Activated naive CD8-positive, alpha-beta T cell treated with anti-CD3 and anti-CD28 coated beads, Interleukin-2, amount 10 ng/mL, durations not matched to agents 7 days and 5 days (primary cell): ENCODE measurements around the gene BSPRY. TPM values are rescaled to one million over a fixed set of nuclear protein-coding genes. Genes with fewer than 3 reads are reported as not detected.
"Not testable (repeated sequence)": the region's sequence is repeated elsewhere in the genome, so short reads cannot be mapped to it uniquely, and the experiment has no call there.

Experiments
- ATAC-seq: fragments of 150-1000 bp; cut with Tn5 transposase; one replicate; pipeline ENCODE4 v1.10.0; 2021; ENCODE audit warnings: low read depth, moderate library complexity
- POLR2A ChIA-PET: fragments of 350-600 bp; sonication (Branson Sonifier 250); formaldehyde crosslinking; loops from one replicate; lab custom pipeline; 2021; ENCODE audit warnings: antibody characterized with exemption; lab: Charles Lee
- DNase-seq: peaks from one replicate; pipeline ENCODE4 v3.0.0; 2021
- H3K27ac Mint-ChIP-seq: one replicate; pipeline ENCODE4 v1.8.0; 2022; ENCODE audit warnings: mild to moderate bottlenecking, mixed read lengths
- H3K27me3 Mint-ChIP-seq: one replicate; pipeline ENCODE4 v1.8.0; 2022; ENCODE audit warnings: mild to moderate bottlenecking, moderate library complexity, mixed read lengths
- H3K36me3 Mint-ChIP-seq: one replicate; pipeline ENCODE4 v1.8.0; 2021; ENCODE audit warnings: mild to moderate bottlenecking, mixed read lengths
- H3K4me1 Mint-ChIP-seq: one replicate; pipeline ENCODE4 v1.8.0; 2021; ENCODE audit warnings: mixed read lengths
- H3K4me3 Mint-ChIP-seq: one replicate; pipeline ENCODE4 v1.8.0; 2022; ENCODE audit warnings: mild to moderate bottlenecking, moderate library complexity, mixed read lengths
- H3K9me3 Mint-ChIP-seq: one replicate; pipeline ENCODE4 v1.8.0; 2021; ENCODE audit warnings: mixed read lengths
- total RNA-seq, 2 experiments: library from RNA; stranded (reverse); gene quantifications; one replicate each; pipeline ENCODE4 v1.2.3, GENCODE V29; 2021

The BSPRY gene
- total RNA-seq, 2 experiments from 2014 or later: 9.6 to 10.6 TPM

DNA sequence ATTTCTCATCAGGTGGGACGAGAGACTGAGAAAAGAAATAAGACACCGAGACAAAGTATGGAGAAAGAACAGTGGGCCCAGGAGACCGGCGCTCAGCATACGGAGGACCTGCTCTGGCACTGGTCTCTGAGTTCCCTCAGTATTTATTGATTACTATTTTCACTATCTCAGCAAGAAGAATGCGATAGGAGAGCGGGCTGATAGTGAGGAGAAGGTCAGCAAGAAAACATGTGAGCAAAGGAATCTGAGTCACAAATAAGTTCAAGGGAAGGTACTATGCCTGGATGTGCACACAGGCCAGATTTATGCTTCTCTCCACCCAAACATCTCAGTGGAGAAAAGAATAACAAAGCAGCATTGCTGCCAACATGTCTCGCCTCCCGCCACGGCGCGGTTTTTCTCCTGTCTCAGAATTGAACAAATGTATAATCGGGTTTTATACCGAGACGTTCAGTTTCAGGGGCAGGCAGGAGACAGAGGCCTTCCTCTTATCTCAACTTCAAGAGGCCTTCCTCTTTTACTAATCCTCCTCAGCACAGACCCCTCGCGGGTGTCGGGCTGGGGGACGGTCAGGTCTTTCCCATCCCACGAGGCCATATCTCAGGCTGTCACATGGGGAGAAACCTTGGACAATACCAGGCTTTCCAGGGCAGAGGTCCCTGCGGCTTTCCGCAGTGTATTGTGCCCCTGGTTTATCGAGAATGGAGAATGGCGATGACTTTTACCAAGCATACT, 29.9 kb downstream of the BSPRY start:
- POLR2A ChIA-PET, ATAC-seq: not testable (repeated sequence)

GRCh38 chr9:113379829-113380210, 30.5 kb downstream of the BSPRY start:
- H3K4me1 Mint-ChIP-seq, H3K9me3 Mint-ChIP-seq, ATAC-seq, H3K36me3 Mint-ChIP-seq, H3K4me3 Mint-ChIP-seq, DNase-seq, H3K27me3 Mint-ChIP-seq, H3K27ac Mint-ChIP-seq, POLR2A ChIA-PET: not testable (repeated sequence)

More for the DNA sequence above, 29.9 kb downstream of the BSPRY start:
- not testable (repeated sequence) for DNase-seq, H3K27me3 Mint-ChIP-seq, H3K4me3 Mint-ChIP-seq, H3K9me3 Mint-ChIP-seq, H3K27ac Mint-ChIP-seq, H3K36me3 Mint-ChIP-seq
- peaks cover 11% of the 10 kb centered on the region for H3K4me1 Mint-ChIP-seq

DNA sequence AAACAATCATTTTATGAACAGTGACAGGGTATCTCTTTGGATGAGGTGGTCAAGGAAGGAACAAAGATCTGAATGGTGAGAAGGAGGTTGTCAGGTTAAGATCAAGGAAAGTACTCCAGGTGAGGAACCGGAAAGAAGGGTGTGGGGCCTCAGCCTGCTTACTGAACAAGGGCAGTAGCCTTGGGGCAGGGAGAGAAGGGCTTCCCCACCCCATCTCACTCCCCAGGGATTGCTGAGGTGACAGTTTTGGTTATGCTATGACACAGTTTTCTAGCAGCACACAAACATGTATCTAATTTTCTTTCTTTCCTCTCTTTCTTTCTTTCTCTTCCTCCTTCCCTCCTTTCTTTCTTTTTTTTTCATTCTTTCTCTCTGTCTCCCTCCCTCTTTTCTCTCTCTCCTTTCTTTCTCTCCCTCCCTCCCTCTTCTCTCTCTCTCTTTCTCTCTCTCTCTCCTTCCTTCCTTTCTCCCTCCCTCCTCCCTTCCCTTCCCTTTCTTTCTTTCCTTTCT, 31.6 kb downstream of the BSPRY start:
- Mint-ChIP-seq H3K27me3 (peaks cover 5% of the 10 kb centered on the region), H3K9me3 (no peaks in the 10 kb centered on the region), H3K36me3 (no peaks in the 10 kb centered on the region), H3K4me3 (no peak overlapping the region), H3K27ac (no peak overlapping the region), H3K4me1 (no peaks in the 10 kb centered on the region)
- no peak for ATAC-seq
- POLR2A ChIA-PET: no interaction called here
- DNase-seq: no peak

- DNase-seq, ATAC-seq, H3K9me3 Mint-ChIP-seq, H3K36me3 Mint-ChIP-seq, H3K4me3 Mint-ChIP-seq, H3K27ac Mint-ChIP-seq, H3K27me3 Mint-ChIP-seq, H3K4me1 Mint-ChIP-seq, POLR2A ChIA-PET: not testable (repeated sequence)
Measured at GRCh38 chr9:113381441-113381840, 32.1 kb downstream of the BSPRY start.

DNA sequence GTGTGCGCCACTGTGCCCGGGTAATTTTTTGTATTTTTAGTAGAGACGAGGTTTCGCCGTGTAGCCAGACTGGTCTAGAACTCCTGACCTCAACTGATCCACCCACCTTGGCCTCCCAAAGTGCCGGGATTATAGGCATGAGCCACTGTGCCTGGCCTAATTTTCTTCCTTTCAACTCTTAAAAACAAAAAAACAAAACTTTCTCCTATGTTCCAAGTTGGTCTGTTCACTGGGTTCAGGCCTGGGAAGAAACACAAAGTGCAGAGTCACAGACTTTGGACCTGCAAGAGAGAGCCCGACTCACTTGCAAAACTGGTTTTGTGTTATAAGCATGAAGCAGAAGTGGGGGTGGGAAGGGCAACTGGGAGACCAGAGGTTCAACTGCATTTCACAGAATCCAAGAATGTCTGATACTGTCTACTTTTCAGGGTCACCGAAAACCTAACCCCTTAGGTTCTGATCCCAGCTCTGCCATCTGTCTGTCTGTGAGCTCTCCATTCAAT, 32.6 kb downstream of the BSPRY start:
- DNase-seq (no peak), ATAC-seq (no peak)
- POLR2A ChIA-PET: no interaction called here
- Mint-ChIP-seq H3K9me3 (no peaks in the 10 kb centered on the region), H3K4me1 (no peaks in the 10 kb centered on the region), H3K36me3 (no peaks in the 10 kb centered on the region), H3K27me3 (peaks cover 5% of the 10 kb centered on the region), H3K27ac (no peak overlapping the region), H3K4me3 (no peak overlapping the region)

DNA sequence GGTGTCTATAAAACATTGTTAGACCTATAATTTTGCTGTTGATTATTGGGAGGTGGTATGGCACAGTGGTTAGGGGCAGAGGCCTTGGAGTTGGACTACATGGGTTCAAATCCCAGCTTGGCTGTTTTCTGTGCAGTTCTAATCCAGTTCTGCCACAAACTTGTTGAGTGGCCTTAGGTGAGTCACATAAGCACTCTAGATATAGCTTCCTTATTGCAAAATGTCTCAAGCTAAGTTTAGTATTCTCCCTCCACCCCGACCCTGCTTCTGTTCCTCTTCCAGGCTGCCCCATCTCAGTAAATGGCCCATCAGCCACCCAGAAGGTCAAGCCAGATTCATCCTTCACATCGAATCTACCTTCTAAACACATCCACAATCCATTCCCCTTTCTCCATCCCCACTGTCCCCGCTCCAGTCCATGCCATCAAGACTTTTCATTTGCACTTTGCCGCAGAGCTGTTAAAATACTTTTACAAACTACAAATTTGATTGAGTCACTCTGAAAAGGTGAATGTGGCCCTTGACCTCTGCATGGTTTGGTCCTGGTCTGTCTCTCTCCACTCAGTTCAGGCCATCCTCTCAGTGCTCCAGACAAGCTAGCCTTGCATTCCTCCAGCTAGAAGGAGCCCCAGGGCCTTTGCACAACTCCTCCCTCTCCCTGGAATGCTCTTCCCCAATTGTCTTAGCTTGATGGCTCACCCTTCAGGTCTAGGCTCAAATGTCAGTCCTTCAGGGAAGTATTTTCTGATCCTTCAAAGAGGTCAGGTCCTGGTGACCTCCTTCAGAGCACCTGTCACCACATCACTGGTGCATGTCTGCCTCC, 37.4 kb downstream of the BSPRY start:
- ATAC-seq (no peak), DNase-seq (no peak)
- no peak overlapping the region for H3K4me3 Mint-ChIP-seq
- H3K9me3 Mint-ChIP-seq: no peaks in the 10 kb centered on the region
- H3K27me3 Mint-ChIP-seq: peaks cover 2% of the 10 kb centered on the region
- POLR2A ChIA-PET: no interaction called here
- H3K4me1 Mint-ChIP-seq: no peaks in the 10 kb centered on the region
- H3K27ac Mint-ChIP-seq: no peak overlapping the region
- H3K36me3 Mint-ChIP-seq: peaks cover 5% of the 10 kb centered on the region

- no peak overlapping the region for H3K4me3 Mint-ChIP-seq
- no peaks in the 10 kb centered on the region for H3K27me3 Mint-ChIP-seq
- no peak overlapping the region for H3K27ac Mint-ChIP-seq
- POLR2A ChIA-PET: no interaction called here
- DNase-seq: no peak
- H3K4me1 Mint-ChIP-seq: no peaks in the 10 kb centered on the region
- H3K9me3 Mint-ChIP-seq: no peaks in the 10 kb centered on the region
- no peak for ATAC-seq
- peaks cover 7% of the 10 kb centered on the region for H3K36me3 Mint-ChIP-seq
Measured at GRCh38 chr9:113387560-113388230, 38.4 kb downstream of the BSPRY start.

DNA sequence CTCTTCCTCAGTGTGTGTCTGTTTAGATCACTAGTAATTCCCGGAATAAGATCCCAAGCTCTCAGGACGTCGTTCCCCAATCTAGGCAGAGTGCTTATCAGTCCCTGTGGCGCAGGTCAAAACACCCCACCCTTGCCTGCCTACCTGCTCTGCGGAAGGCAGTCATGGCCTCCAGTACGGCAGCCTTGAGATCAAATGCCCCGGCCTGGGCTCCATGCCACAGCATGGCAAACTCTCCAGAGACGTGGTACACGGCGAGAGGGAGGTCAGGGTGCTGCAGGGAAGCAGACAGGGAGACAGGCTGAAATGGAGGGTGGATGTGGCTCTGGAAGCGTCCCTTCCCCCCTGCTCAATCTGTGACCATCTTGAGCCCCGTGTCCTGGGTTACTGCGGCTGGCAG, 39.5 kb downstream of the BSPRY start:
- DNase-seq (no peak), ATAC-seq (no peak)
- Mint-ChIP-seq H3K4me1 (no peaks in the 10 kb centered on the region), H3K27ac (no peak overlapping the region), H3K36me3 (peaks cover 8% of the 10 kb centered on the region), H3K9me3 (no peaks in the 10 kb centered on the region), H3K4me3 (no peak overlapping the region), H3K27me3 (no peaks in the 10 kb centered on the region)
- POLR2A ChIA-PET: no interaction called here

GRCh38 chr9:113389451-113389850, 40.1 kb downstream of the BSPRY start:
- Mint-ChIP-seq H3K27ac (no peak overlapping the region), H3K9me3 (no peaks in the 10 kb centered on the region), H3K4me1 (no peaks in the 10 kb centered on the region), H3K4me3 (no peak overlapping the region), H3K36me3 (peaks cover 8% of the 10 kb centered on the region), H3K27me3 (no peaks in the 10 kb centered on the region)
- ATAC-seq (no peak), DNase-seq (no peak)
- POLR2A ChIA-PET: no interaction called here

GRCh38 chr9:113390192-113390960, 41.0 kb downstream of the BSPRY start:
- H3K4me1 Mint-ChIP-seq: no peaks in the 10 kb centered on the region
- peaks cover 8% of the 10 kb centered on the region for H3K36me3 Mint-ChIP-seq
- H3K4me3 Mint-ChIP-seq: no peak overlapping the region
- no peaks in the 10 kb centered on the region for H3K27me3 Mint-ChIP-seq
- H3K27ac Mint-ChIP-seq: no peak overlapping the region
- POLR2A ChIA-PET: no interaction called here
- DNase-seq (no peak), ATAC-seq (no peak)
- no peaks in the 10 kb centered on the region for H3K9me3 Mint-ChIP-seq

DNA sequence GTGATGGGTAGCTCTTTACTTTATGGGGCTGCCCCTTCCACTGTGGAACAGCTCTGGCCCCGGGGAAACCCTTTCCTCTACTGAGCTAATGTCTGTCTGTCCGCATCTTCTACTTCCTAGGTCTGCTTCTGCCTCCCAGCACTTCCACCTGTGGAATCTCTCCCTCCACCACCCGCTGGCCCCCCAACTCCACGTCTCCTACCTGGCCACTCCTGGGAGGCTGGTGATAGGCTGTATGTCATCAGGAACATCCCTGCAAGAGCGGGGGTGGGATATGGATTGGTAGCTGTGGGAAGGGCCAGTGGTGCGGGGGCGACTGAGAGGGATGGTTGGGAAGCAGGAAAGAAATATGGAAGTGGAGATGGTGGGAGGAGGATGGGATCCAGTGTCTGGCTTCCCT, 42.6 kb downstream of the BSPRY start:
- POLR2A ChIA-PET: no interaction called here
- H3K4me1 Mint-ChIP-seq: no peaks in the 10 kb centered on the region
- no peak overlapping the region for H3K4me3 Mint-ChIP-seq
- H3K9me3 Mint-ChIP-seq: no peaks in the 10 kb centered on the region
- DNase-seq (no peak), ATAC-seq (no peak)
- peaks cover 8% of the 10 kb centered on the region for H3K36me3 Mint-ChIP-seq
- no peak overlapping the region for H3K27ac Mint-ChIP-seq
- H3K27me3 Mint-ChIP-seq: no peaks in the 10 kb centered on the region

GRCh38 chr9:113393281-113393680, 43.9 kb downstream of the BSPRY start:
- H3K4me3 Mint-ChIP-seq: no peak overlapping the region
- peaks cover 3% of the 10 kb centered on the region for H3K36me3 Mint-ChIP-seq
- no peak overlapping the region for H3K27ac Mint-ChIP-seq
- no peaks in the 10 kb centered on the region for H3K27me3 Mint-ChIP-seq
- peaks cover 1% of the 10 kb centered on the region for H3K4me1 Mint-ChIP-seq
- POLR2A ChIA-PET: no interaction called here
- no peaks in the 10 kb centered on the region for H3K9me3 Mint-ChIP-seq
- ATAC-seq: no peak
- no peak for DNase-seq
